ENCODE measurements around the gene PALM2AKAP2. TPM values are rescaled to one million over a fixed set of nuclear protein-coding genes. Genes with fewer than 3 reads are reported as not detected.
A peak's percentile ranks its signal among the peaks of the same experiment; 100 is the strongest.
"Not testable (repeated sequence)": the region's sequence is repeated elsewhere in the genome, so short reads cannot be mapped to it uniquely, and the experiment has no call there.

The PALM2AKAP2 gene
- total RNA-seq, 2 donors from 2014 or later = 0.98 to 2.7 TPM

DNA sequence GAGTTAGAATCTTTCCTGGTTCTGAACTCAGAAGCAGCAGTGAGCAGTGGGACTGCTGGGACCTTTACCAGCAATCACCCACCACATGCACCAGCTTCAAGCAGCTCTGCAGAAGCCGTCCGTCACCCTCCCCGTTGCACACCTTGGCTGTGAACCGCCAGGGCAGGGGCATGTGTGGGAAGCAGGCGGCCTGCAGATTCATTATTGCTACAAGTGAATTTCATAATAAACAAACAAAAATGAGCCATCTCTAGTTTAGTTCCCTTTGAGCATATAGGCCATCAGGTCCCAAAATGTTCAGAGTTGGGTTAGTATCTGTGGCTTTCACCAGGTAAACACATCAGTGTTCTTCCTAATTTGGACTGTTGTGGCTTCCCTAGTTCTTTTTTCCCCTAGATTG, 17.5 kb downstream of the PALM2AKAP2 start:
- intact Hi-C loops (cut with DNase I, micrococcal nuclease) = no loop called here
- DNase-seq = no peak
- ATAC-seq = no peak

DNA sequence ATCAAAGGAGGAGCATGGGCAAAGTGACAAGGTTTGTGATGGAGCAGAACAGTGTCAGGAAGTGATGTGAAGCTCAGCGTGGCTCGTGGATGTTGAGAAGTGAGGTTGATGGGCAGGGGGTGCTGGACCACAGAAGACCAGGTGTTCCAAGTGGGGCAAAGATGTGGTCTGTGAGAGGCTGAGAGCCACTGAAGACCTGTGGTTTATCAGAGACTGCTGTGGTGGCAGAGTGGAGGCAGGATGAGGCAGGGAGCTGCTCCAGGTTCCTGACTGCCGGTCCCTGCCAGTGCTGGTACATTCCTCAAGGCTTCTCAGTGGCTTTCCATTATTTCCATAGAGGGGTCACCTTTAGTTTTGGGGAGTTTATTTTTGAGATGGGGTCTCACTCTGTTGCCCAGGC, 19.1 kb downstream of the PALM2AKAP2 start:
- DNase-seq (no peak), ATAC-seq (no peak)
- intact Hi-C loops (cut with DNase I, micrococcal nuclease) = no loop called here

DNA sequence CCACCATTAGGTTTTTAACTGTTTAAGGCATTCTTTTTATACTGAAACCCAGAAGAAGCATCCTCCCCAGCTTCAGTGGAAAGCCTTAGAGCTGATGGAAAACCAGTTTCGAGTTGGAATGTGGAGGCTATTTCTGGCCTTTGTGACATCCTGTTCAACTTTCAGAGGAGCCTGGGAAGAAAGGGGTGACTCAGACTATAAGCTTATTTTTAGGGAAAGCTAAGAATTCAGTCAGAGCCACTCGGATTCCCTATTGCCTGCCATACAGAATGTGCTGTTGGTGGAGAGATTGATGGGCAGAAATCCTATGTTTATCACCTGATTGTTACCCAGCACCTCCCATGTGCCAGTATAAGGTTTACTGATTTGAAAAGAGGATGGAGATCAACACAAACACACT, 19.8 kb downstream of the PALM2AKAP2 start:
- intact Hi-C loops (cut with DNase I, micrococcal nuclease) = no loop called here
- ATAC-seq = no peak
- DNase-seq = no peak

GRCh38 chr9:109801484-109801883, 21.5 kb downstream of the PALM2AKAP2 start:
- intact Hi-C loops (cut with DNase I, micrococcal nuclease) = no loop called here
- no peak for DNase-seq
- no peak for ATAC-seq

- DNase-seq = no peak
- ATAC-seq = no peak
- intact Hi-C loops (cut with DNase I, micrococcal nuclease) = no loop called here
Measured at GRCh38 chr9:109802491-109802890, 22.5 kb downstream of the PALM2AKAP2 start.

DNA sequence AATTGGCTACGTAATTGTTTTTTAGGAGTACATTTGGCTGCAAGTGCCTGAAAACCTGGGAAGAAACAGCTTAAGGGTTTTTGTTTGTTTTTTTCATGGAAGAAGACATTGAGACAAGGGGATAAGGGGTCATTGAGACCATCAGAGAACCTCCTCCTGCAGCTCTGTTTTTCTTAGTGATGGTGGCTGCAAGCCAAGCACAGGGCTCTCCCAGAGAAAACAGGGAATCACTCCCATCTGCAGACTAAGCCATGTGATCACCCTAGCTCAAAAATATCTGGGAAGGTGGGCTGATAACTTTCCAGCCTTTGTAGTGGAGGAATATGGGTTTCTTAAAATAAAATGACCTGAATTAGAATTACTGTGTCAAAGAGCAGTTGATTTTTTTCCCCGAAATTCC, 25.1 kb downstream of the PALM2AKAP2 start:
- intact Hi-C loops (cut with DNase I, micrococcal nuclease) = no loop called here
- ATAC-seq (no peak), DNase-seq (no peak)

GRCh38 chr9:109806506-109807115, 26.6 kb downstream of the PALM2AKAP2 start:
- ATAC-seq (no peak), DNase-seq (no peak)
- intact Hi-C loops (cut with DNase I, micrococcal nuclease) = no loop called here

- no peak for ATAC-seq
- no peak for DNase-seq
- intact Hi-C loops (cut with DNase I, micrococcal nuclease) = no loop called here
Measured at GRCh38 chr9:109811876-109812275, 31.9 kb downstream of the PALM2AKAP2 start.

- no peak for DNase-seq
- intact Hi-C loops (cut with DNase I, micrococcal nuclease) = no loop called here
Measured at GRCh38 chr9:109812331-109812730, 32.3 kb downstream of the PALM2AKAP2 start.

GRCh38 chr9:109812818-109813281, 32.9 kb downstream of the PALM2AKAP2 start:
- ATAC-seq = no peak
- intact Hi-C loops (cut with DNase I, micrococcal nuclease) = no loop called here

More at GRCh38 chr9:109812331-109812730, 32.3 kb downstream of the PALM2AKAP2 start:
- ATAC-seq = no peak

DNA sequence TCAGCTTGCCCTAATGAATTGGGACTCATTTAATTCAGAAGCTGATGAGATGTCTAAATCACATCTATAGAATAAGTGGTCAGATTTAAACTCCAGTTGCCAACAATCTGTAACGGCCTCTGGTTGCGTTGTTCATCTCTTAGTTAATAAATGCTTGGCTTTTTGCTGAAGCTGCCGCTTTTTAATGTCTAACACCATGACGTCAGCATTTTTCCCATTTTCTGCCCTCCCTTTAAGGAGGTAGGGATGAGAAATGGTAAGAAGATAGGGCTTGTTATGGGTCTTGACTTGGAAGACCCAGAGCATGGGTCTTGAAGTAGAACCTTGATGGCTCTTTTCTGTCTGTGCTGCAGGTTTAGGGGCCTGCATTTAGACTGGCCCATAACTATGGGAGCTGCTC, 33.3 kb downstream of the PALM2AKAP2 start:
- DNase-seq (no peak), ATAC-seq (no peak)
- intact Hi-C loops (cut with DNase I, micrococcal nuclease) = no loop called here

More at GRCh38 chr9:109812818-109813281, 32.9 kb downstream of the PALM2AKAP2 start:
- no peak for DNase-seq

DNA sequence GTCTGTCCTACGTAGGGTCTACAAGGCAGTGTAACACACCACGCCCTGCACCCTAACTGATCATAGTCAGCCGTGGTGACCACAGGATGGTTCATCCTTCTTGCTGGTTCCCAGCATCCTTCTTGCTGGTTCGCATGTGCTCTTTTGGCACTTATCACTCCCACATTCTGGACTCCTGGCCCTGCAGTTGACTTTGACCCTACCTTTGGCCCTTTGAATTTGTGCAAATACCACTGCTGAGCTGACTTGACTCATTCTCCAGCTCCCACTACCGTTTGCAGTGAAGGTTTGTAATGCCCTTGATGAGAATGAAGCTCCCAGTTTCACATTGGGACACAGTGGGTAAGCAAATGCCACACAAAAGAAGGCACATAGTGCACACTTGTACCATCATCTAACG, 33.8 kb downstream of the PALM2AKAP2 start:
- DNase-seq (no peak), ATAC-seq (no peak)
- intact Hi-C loops (cut with DNase I, micrococcal nuclease) = no loop called here

DNA sequence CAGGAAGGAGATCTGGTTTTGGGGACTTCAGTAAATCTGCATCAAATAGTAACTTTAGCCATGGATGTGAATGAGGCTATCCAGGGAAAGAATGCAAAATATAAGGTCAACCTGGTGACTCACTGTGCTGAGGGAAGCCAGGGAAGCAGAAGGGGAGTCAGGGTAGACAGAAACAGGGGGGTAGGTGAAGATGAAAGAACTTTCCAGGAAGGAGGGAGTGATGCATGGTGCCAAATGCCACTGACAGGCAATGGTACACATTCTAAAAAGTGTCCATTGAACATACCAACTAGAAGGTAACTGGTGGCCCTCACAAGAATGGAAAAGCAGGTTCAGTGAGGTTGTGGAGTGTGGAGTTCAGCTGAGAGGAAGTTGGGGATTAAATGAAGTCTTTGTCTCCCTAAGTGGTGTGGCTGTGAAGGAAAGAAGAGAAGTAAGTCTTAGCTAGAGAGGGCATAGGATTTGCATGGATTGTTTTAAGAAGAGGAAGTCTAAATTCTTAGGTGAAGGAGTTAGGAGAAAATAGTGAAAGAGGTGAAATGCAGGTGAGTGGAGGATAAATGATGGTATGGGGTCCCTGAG, 35.5 kb downstream of the PALM2AKAP2 start:
- DNase-seq = no peak
- intact Hi-C loops (cut with DNase I, micrococcal nuclease) = loop anchor here in 1 of 2 donors (5.0 kb wide), 1 partner anchor 243 kb away; no protein-coding TSS in a partner anchor
- ATAC-seq = no peak

DNA sequence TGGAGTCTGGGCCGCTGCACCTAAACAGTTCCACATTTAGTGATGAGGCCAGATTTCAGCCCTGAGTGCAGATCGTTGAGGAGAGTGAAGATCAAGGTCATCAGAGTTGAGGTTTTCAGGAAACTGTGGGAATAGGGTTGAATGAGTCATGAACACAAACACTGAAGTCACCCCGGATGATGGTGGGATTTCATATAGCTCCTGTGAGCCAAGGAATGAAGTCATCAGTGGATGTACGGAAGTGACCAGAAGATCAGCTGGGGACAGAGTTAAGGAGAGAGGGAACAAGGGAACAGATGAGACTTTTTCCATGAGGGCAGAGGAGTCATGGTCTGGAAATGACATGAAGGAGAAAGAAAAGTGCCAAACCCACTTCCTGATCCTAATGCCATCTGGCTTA, 36.5 kb downstream of the PALM2AKAP2 start:
- DNase-seq (no peak), ATAC-seq (no peak)
- intact Hi-C loops (cut with DNase I, micrococcal nuclease) = loop anchor here in 1 of 2 donors (5.0 kb wide), 1 partner anchor 244 kb away; no protein-coding TSS in a partner anchor

DNA sequence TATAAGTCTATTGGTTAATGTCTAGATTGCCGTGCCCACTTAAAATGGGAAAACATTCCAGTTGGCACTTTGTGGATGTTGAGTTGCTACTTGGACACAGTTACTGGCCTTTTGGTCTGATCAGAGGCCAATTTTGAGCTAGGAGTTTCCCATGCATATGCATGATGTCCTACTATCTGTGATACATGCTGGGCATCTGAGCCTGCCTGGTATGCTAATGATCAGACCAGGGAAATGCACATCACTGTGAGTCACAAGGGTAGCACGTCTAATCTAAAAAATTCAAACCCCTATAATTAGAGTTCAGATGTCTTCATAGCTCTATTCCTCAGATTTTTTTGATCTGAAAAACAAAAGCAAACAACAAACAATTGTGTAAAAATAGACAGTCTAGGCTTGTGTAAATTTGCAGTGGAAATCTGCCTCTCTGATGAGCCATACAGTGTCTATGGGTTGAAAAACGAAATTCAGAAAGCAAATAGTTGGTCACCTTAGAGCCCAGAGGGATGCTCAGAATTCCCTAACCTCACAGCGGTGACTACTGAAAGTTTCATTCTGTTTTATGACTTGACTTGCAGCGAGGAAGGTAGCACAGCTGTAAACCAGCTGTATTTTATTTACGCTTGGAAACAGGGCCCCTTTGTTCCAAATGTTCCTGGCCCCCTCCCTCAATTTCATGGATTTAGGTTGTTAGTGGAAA, 37.3 kb downstream of the PALM2AKAP2 start:
- DNase-seq = no peak
- ATAC-seq = no peak
- intact Hi-C loops (cut with DNase I, micrococcal nuclease) = loop anchor here in 1 of 2 donors (5.0 kb wide), 1 partner anchor 245 kb away; no protein-coding TSS in a partner anchor

DNA sequence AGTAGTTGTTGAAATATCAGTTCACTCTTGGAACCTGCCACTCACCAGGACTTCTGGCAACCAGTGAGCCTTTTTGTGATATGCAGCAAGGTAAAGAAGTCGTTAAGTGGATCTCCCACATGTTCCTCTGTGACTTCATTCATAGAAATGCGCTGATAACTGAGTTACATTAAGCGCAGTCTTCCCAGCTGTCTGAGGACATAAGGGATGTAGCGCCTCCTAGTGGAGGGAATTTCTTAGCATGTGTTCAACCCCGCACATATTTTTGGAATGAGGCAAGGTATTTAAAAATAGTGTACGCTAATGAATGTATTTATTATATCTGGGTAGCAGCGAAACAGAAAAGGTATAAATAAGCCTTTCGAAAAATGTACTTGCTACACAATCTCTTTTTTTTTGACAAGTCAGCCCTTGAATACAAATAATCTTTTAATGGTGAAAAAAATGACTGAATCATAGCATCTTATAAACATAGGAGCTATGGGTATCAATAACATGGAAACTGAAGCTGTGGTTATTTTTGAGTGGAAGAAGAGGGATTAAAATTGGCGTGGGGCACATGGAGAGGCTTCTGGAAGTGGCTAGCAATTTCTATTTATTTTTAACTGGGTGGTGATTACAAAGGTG, 38.0 kb downstream of the PALM2AKAP2 start:
- ATAC-seq = peak; percentile 63
- peak; percentile 40 to 59 for DNase-seq
- intact Hi-C loops (cut with DNase I, micrococcal nuclease) = loop anchor here in 1 of 2 donors (5.0 kb wide), 1 partner anchor 246 kb away; no protein-coding TSS in a partner anchor

- ATAC-seq (no peak), DNase-seq (no peak)
- intact Hi-C loops (cut with DNase I, micrococcal nuclease) = no loop called here
Measured at GRCh38 chr9:109821711-109822110, 41.7 kb downstream of the PALM2AKAP2 start.

DNA sequence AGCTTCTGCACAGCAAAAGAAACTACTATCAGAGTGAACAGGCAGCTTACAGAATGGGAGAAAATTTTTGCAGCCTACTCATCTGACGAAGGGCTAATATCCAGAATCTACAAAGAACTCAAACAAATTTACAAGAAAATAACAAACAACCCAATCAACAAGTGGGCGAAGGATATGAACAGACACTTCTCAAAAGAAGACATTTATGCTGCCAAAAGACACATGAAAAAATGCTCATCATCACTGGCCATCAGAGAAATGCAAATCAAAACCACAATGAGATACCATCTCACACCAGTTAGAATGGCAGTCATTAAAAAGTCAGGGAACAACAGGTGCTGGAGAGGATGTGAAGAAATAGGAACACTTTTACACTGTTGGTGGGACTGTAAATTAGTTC, 45.4 kb downstream of the PALM2AKAP2 start:
- ATAC-seq; DNase-seq; intact Hi-C loops (cut with DNase I, micrococcal nuclease): not testable (repeated sequence)

GRCh38 chr9:109826559-109826958, 46.6 kb downstream of the PALM2AKAP2 start:
- intact Hi-C loops (cut with DNase I, micrococcal nuclease) = no loop called here
- DNase-seq (no peak), ATAC-seq (no peak)
